D721Med (cell line): ENCODE data around the gene PLCL1.

ENCODE experiments used
- DNase-seq: peaks from one replicate; pipeline ENCODE4 v3.0.0; 2011; ENCODE audit warnings: low spot score; ENCODE audit not compliant: insufficient read length
- FAIRE-seq: peaks from 2 replicates; lab custom pipeline; 2011; peaks lifted over from hg19 to GRCh38; lab: Jason Lieb, UNC
- TF ChIP-seq, protein P1 (sequence below): IDR thresholded peaks from 2 replicates; pipeline ENCODE4 v1.5.1; 2012; ENCODE audit warnings: mild to moderate bottlenecking, control low read depth; ENCODE audit not compliant: insufficient read depth; ENCODE audit errors: missing control alignments

The PLCL1 gene

GRCh38 chr2:197992482-197993133, 188.2 kb downstream of the PLCL1 start:
- DNase-seq (no peak), FAIRE-seq (no peak)
- TF ChIP-seq, protein P1, sequence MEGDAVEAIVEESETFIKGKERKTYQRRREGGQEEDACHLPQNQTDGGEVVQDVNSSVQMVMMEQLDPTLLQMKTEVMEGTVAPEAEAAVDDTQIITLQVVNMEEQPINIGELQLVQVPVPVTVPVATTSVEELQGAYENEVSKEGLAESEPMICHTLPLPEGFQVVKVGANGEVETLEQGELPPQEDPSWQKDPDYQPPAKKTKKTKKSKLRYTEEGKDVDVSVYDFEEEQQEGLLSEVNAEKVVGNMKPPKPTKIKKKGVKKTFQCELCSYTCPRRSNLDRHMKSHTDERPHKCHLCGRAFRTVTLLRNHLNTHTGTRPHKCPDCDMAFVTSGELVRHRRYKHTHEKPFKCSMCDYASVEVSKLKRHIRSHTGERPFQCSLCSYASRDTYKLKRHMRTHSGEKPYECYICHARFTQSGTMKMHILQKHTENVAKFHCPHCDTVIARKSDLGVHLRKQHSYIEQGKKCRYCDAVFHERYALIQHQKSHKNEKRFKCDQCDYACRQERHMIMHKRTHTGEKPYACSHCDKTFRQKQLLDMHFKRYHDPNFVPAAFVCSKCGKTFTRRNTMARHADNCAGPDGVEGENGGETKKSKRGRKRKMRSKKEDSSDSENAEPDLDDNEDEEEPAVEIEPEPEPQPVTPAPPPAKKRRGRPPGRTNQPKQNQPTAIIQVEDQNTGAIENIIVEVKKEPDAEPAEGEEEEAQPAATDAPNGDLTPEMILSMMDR = no peak

DNA sequence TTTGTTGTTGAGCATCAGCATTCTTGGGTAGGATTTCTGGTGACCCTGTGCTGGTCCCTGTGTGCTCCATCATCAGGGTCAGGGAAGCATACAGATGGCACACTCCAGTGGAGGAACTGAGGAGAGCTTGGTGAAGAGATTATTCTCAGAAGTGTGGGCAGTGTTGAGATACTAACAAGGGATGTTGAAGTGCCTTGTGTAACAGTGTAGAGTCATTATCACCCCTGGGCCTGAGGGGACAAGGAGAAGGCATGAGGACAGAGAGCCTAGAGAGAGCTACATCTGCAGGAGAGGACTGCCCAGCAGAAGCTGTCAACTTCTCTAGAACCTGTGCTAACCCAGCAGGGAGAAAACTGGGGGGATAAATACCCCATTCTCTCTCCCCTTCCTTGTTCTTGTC, 189.0 kb downstream of the PLCL1 start:
- no peak for FAIRE-seq

GRCh38 chr2:197993830-197994229, 189.4 kb downstream of the PLCL1 start:
- TF ChIP-seq, protein P1 = no peak
- FAIRE-seq (no peak), DNase-seq (no peak)

More for the DNA sequence above, 189.0 kb downstream of the PLCL1 start:
- TF ChIP-seq, protein P1 = no peak
- no peak for DNase-seq

- TF ChIP-seq, protein P1 = no peak
- no peak for FAIRE-seq
- DNase-seq = no peak
Observed at GRCh38 chr2:197994751-197995150, 190.4 kb downstream of the PLCL1 start.

DNA sequence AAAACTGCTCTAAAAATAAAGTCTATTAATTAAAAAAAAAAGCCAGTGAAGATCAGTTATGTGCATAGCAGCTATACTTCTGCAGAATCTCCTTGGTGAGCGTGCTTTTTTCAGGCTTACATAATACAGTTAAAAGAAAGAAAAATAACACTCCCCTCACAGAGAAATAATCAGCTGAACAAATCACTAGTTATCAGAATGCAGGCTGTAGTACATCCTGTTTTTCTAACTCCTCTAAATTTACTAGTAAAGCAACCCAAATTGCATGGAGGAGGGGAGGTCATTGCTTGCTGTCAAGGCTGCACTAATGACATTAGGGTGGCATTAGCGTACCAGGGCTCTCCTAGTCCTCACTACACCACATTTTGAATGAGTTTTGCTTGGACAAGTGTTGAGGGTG, 192.2 kb downstream of the PLCL1 start:
- DNase-seq (no peak), FAIRE-seq (no peak)

GRCh38 chr2:197997083-197997541, 192.7 kb downstream of the PLCL1 start:
- no peak for DNase-seq
- FAIRE-seq = no peak
- TF ChIP-seq, protein P1 = no peak

More for the DNA sequence above, 192.2 kb downstream of the PLCL1 start:
- TF ChIP-seq, protein P1 = no peak

GRCh38 chr2:197998702-197999101, 194.3 kb downstream of the PLCL1 start:
- no peak for FAIRE-seq
- TF ChIP-seq, protein P1 = no peak

More at GRCh38 chr2:197998702-197999101, 194.3 kb downstream of the PLCL1 start:
- DNase-seq = no peak
